ENCODE results near the gene DOCK3. TPM values are rescaled to one million over a fixed set of nuclear protein-coding genes. Genes with fewer than 3 reads are reported as not detected.

Gene DOCK3
- total and polyA plus RNA-seq, 2 donors (not counting 3 experiments of a cell fraction or from before 2014, with no cell fraction given) = 0.08 to 0.13 TPM

DNA sequence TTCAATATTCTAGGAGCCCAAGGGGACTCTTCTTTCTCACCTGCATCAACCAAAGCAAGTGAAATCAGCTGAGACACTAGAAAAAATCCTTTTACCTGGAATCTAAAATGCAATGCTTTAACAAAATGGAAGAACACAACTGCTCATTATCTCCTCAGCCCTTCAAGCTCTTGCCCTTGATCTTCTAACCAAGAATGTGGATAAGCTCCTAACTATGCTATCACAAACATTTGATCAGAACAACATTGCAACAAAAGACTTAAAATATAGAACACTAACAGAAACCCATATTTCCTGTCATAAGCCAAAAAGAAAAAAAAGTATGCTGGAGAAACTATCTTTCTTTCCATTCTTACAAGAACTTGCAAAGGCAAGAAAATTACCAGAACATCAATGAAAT is 728.9 kb downstream of the DOCK3 start:
- dilution Hi-C loops (cut with MboI; ENCODE audit: extremely low pct_ligation_motif_present, low sequenced_read_pairs) (no loop called here), intact Hi-C loops (cut with micrococcal nuclease) (no loop called here)
- no peak overlapping the region for H3K4me2 ChIP-seq (ENCODE audit: insufficient read depth, low read length)
- H3K4me3 ChIP-seq (replicated peaks in 1 of 3; ENCODE audit: insufficient read depth in 1 of 3, low read depth in 1 of 3, low read length in 3 of 3) = no peak overlapping the region
- H4K20me1 ChIP-seq (replicated peaks; ENCODE audit: control insufficient read depth, extremely low read depth, insufficient read depth, low read length) = no peaks in the 10 kb centered on the region
- no TSS peak for BruUV-seq (replicated peaks)
- DNase-seq (ENCODE audit: low read depth, low spot score) (no peak), FAIRE-seq (no peak)
- H3K4me1 ChIP-seq (ENCODE audit: control insufficient read depth, extremely low read depth, insufficient read depth, low read length) = no peaks in the 10 kb centered on the region
- H3K27me3 ChIP-seq (ENCODE audit: control insufficient read depth in 2 of 2, insufficient read depth in 2 of 2, low read length in 2 of 2) = no peaks in the 10 kb centered on the region
- H3K36me3 ChIP-seq (ENCODE audit: control insufficient read depth in 2 of 2, extremely low read depth in 1 of 2, insufficient read depth in 2 of 2, low read length in 2 of 2) = peaks cover 2 to 9% of the 10 kb centered on the region in 2 experiments
- no peaks in the 10 kb centered on the region for H3K79me2 ChIP-seq (ENCODE audit: control insufficient read depth, insufficient read depth, low read length)
- H3K9ac ChIP-seq (replicated peaks; ENCODE audit: extremely low read depth, insufficient read depth, low read length) = no peak overlapping the region
- TF ChIP-seq MYC (IDR thresholded peaks at IDR 0.05; ENCODE audit: low read depth, low read length) (no peak), GATA2 (IDR thresholded peaks at IDR 0.05; ENCODE audit: insufficient read depth, insufficient read length, low read depth, low read length) (no peak), POLR2AphosphoS5 (IDR thresholded peaks at IDR 0.05; ENCODE audit: insufficient read depth, low read depth, low read length) (no peak), EZH2 (IDR thresholded peaks at IDR 0.05; ENCODE audit: borderline replicate concordance, low read depth, low read length, severe bottlenecking) (no peak), POLR2A (IDR thresholded peaks at IDR 0.05; ENCODE audit: low read depth, low read length) (no peak), FOS (IDR thresholded peaks at IDR 0.05; ENCODE audit: borderline replicate concordance, insufficient read depth, low read length) (no peak), JUN (IDR thresholded peaks at IDR 0.05; ENCODE audit: borderline replicate concordance, insufficient read depth, insufficient read length, low read depth) (no peak)
- TF ChIP-seq, protein P1, sequence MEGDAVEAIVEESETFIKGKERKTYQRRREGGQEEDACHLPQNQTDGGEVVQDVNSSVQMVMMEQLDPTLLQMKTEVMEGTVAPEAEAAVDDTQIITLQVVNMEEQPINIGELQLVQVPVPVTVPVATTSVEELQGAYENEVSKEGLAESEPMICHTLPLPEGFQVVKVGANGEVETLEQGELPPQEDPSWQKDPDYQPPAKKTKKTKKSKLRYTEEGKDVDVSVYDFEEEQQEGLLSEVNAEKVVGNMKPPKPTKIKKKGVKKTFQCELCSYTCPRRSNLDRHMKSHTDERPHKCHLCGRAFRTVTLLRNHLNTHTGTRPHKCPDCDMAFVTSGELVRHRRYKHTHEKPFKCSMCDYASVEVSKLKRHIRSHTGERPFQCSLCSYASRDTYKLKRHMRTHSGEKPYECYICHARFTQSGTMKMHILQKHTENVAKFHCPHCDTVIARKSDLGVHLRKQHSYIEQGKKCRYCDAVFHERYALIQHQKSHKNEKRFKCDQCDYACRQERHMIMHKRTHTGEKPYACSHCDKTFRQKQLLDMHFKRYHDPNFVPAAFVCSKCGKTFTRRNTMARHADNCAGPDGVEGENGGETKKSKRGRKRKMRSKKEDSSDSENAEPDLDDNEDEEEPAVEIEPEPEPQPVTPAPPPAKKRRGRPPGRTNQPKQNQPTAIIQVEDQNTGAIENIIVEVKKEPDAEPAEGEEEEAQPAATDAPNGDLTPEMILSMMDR (IDR thresholded peaks at IDR 0.05; ENCODE audit: extremely low read depth in 1 of 2, insufficient read depth in 1 of 2, low read depth in 1 of 2, low read length in 2 of 2) = no peak
- TF ChIP-seq, protein P2, sequence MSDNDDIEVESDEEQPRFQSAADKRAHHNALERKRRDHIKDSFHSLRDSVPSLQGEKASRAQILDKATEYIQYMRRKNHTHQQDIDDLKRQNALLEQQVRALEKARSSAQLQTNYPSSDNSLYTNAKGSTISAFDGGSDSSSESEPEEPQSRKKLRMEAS (IDR thresholded peaks at IDR 0.05; ENCODE audit: insufficient read depth, insufficient read length) = no peak
- H3K27ac ChIP-seq (ENCODE audit: insufficient read depth, low read depth, low read length) = no peak overlapping the region
- ChIA-PET POLR2A (no interaction called here), CTCF (interaction anchor here (1.1 to 1.3 kb wide), 2 partner anchors 18 to 31 kb away, joined by 3 read pairs; no protein-coding TSS in a partner anchor)
- no peaks in the 10 kb centered on the region for H3K9me3 ChIP-seq (replicated peaks; ENCODE audit: control insufficient read depth, insufficient read depth, low read length)
- no peak overlapping the region for H2AFZ ChIP-seq (ENCODE audit: low read depth, low read length)
- no peaks in the 10 kb centered on the region for H3K9me1 ChIP-seq (replicated peaks; ENCODE audit: control insufficient read depth, extremely low read depth, insufficient read depth, low read length)

Data from endothelial cell of umbilical vein (primary cell).